Vagina (tissue), 2 donors: ENCODE data around the gene CTNND2. TPM values are rescaled to one million over a fixed set of nuclear protein-coding genes. Genes with fewer than 3 reads are reported as not detected.

Experiments
- DNase-seq, 2 donors: peaks; one replicate each; pipeline ENCODE4 v3.0.0-alpha.2; 2017; ENCODE audit errors: extremely low spot score in 2 of 2
- H3K27ac ChIP-seq: fragments of 200-600 bp; sonication (generic); one replicate; pipeline ENCODE4 v1.5.1; 2019
- H3K27me3 ChIP-seq: fragments of 200-600 bp; sonication (generic); one replicate; pipeline ENCODE4 v1.5.1; 2019
- H3K36me3 ChIP-seq, 2 donors: fragments of 200-600 bp; sonication (generic); one replicate each; pipeline ENCODE4 v1.5.1; 2017 to 2019
- H3K4me1 ChIP-seq: fragments of 200-600 bp; sonication (generic); one replicate; pipeline ENCODE4 v1.5.1; 2019
- H3K4me3 ChIP-seq, 2 donors: fragments of 200-600 bp; sonication (generic); 1 replicate in 1 of 2; 2 replicates in 1 of 2; pipeline ENCODE4 v1.5.1; 2016 to 2019
- H3K9me3 ChIP-seq: fragments of 200-600 bp; sonication (generic); one replicate; pipeline ENCODE4 v1.5.1; 2019
- CTCF ChIP-seq, 3 experiments: fragments of 450-650 bp in 2 of 3; fragments of 200-600 bp in 1 of 3; sonication (generic) in 1 of 3; IDR thresholded peaks; one replicate each; pipeline ENCODE4 v1.5.1; 2017 to 2019; ENCODE audit warnings: antibody characterized with exemption in 3 of 3, mild to moderate bottlenecking in 2 of 3, moderate library complexity in 2 of 3
- POLR2A ChIP-seq, 2 donors: fragments of 450-650 bp; IDR thresholded peaks; one replicate each; pipeline ENCODE4 v1.6.1; 2017; ENCODE audit warnings: antibody characterized with exemption in 2 of 2, mild to moderate bottlenecking in 2 of 2, moderate library complexity in 2 of 2
- POLR2AphosphoS5 ChIP-seq, 2 donors: sonication (generic); formaldehyde crosslinking; IDR thresholded peaks; one replicate each; pipeline ENCODE4 v1.9.0; 2017; ENCODE audit warnings: antibody characterized with exemption in 2 of 2, mild to moderate bottlenecking in 2 of 2, low read depth in 1 of 2; ENCODE audit not compliant: insufficient read depth in 1 of 2
- intact Hi-C: fragments of 100-400 bp; cut with DNase I; formaldehyde crosslinking; loops from one replicate; pipeline ENCODE4 v1.15.1; 2023
- total RNA-seq: library from RNA; depleted of rRNA; stranded (reverse); fragments of >200 nt; gene quantifications from one replicate; pipeline ENCODE4 v1.2.3, GENCODE V29; 2016

The CTNND2 gene
- total RNA-seq, 1 donor from 2014 or later = 1.7 TPM

GRCh38 chr5:11797132-11797531 is 107.1 kb downstream of the CTNND2 start:
- H3K9me3 ChIP-seq = no peaks in the 10 kb centered on the region
- H3K36me3 ChIP-seq = no peaks in the 10 kb centered on the region
- H3K27me3 ChIP-seq = no peaks in the 10 kb centered on the region
- no peak for DNase-seq
- no peak overlapping the region for H3K27ac ChIP-seq
- no peak for TF ChIP-seq POLR2A (IDR thresholded peaks at IDR 0.05)
- no peak for TF ChIP-seq POLR2AphosphoS5 (IDR thresholded peaks at IDR 0.05; ENCODE audit: insufficient read depth in 1 of 2, low read depth in 1 of 2)
- TF ChIP-seq CTCF (IDR thresholded peaks at IDR 0.05) = no peak
- intact Hi-C loops = no loop called here
- H3K4me1 ChIP-seq = no peaks in the 10 kb centered on the region
- no peak overlapping the region for H3K4me3 ChIP-seq

- DNase-seq = no peak
- Histone ChIP-seq H3K36me3 (no peaks in the 10 kb centered on the region), H3K27me3 (no peaks in the 10 kb centered on the region), H3K9me3 (no peaks in the 10 kb centered on the region), H3K4me3 (no peak overlapping the region), H3K4me1 (no peaks in the 10 kb centered on the region), H3K27ac (no peak overlapping the region)
- intact Hi-C loops = no loop called here
- no peak for TF ChIP-seq POLR2A (IDR thresholded peaks at IDR 0.05)
- TF ChIP-seq CTCF (IDR thresholded peaks at IDR 0.05) = no peak
- no peak for TF ChIP-seq POLR2AphosphoS5 (IDR thresholded peaks at IDR 0.05; ENCODE audit: insufficient read depth in 1 of 2, low read depth in 1 of 2)
Observed at GRCh38 chr5:11793396-11793795, 110.8 kb downstream of the CTNND2 start.

GRCh38 chr5:11792621-11793020 is 111.6 kb downstream of the CTNND2 start:
- H3K4me3 ChIP-seq = no peak overlapping the region
- no peaks in the 10 kb centered on the region for H3K27me3 ChIP-seq
- H3K9me3 ChIP-seq = no peaks in the 10 kb centered on the region
- TF ChIP-seq POLR2A (IDR thresholded peaks at IDR 0.05) (no peak), POLR2AphosphoS5 (IDR thresholded peaks at IDR 0.05; ENCODE audit: insufficient read depth in 1 of 2, low read depth in 1 of 2) (no peak), CTCF (IDR thresholded peaks at IDR 0.05) (no peak)
- DNase-seq = no peak
- H3K27ac ChIP-seq = no peak overlapping the region
- H3K36me3 ChIP-seq = no peaks in the 10 kb centered on the region
- H3K4me1 ChIP-seq = no peaks in the 10 kb centered on the region
- intact Hi-C loops = no loop called here

GRCh38 chr5:11791792-11792191 is 112.5 kb downstream of the CTNND2 start:
- H3K27ac ChIP-seq = no peak overlapping the region
- H3K9me3 ChIP-seq = no peaks in the 10 kb centered on the region
- no peaks in the 10 kb centered on the region for H3K4me1 ChIP-seq
- no peak overlapping the region for H3K4me3 ChIP-seq
- H3K27me3 ChIP-seq = no peaks in the 10 kb centered on the region
- H3K36me3 ChIP-seq = no peaks in the 10 kb centered on the region
- TF ChIP-seq CTCF (IDR thresholded peaks at IDR 0.05) (no peak), POLR2A (IDR thresholded peaks at IDR 0.05) (no peak), POLR2AphosphoS5 (IDR thresholded peaks at IDR 0.05; ENCODE audit: insufficient read depth in 1 of 2, low read depth in 1 of 2) (no peak)
- DNase-seq = no peak
- intact Hi-C loops = no loop called here

GRCh38 chr5:11790201-11790600 is 114.0 kb downstream of the CTNND2 start:
- Histone ChIP-seq H3K4me1 (no peaks in the 10 kb centered on the region), H3K36me3 (no peaks in the 10 kb centered on the region), H3K4me3 (no peak overlapping the region), H3K9me3 (no peaks in the 10 kb centered on the region), H3K27ac (no peak overlapping the region), H3K27me3 (no peaks in the 10 kb centered on the region)
- intact Hi-C loops = no loop called here
- DNase-seq = no peak
- TF ChIP-seq POLR2AphosphoS5 (IDR thresholded peaks at IDR 0.05; ENCODE audit: insufficient read depth in 1 of 2, low read depth in 1 of 2) = no peak
- TF ChIP-seq CTCF (IDR thresholded peaks at IDR 0.05) = no peak
- no peak for TF ChIP-seq POLR2A (IDR thresholded peaks at IDR 0.05)
